ENCODE results near the gene KRT1. TPM values are rescaled to one million over a fixed set of nuclear protein-coding genes. Genes with fewer than 3 reads are reported as not detected.

The KRT1 gene
- total and polyA plus RNA-seq, 7 donors = not detected

- no peak for DNase-seq
- H3K36me3 ChIP-seq = no peaks in the 10 kb centered on the region
- no peak for TF ChIP-seq POLR2A (IDR thresholded peaks at IDR 0.05)
- no peak for TF ChIP-seq CTCF (IDR thresholded peaks at IDR 0.05)
- no peak for TF ChIP-seq EP300 (IDR thresholded peaks at IDR 0.05)
- TF ChIP-seq POLR2AphosphoS5 (IDR thresholded peaks at IDR 0.05) = no peak
- H3K27me3 ChIP-seq = no peaks in the 10 kb centered on the region
- no peaks in the 10 kb centered on the region for H3K9me3 ChIP-seq
- no peak overlapping the region for H3K27ac ChIP-seq
- intact Hi-C loops (cut with DNase I) = no loop called here
- no peak overlapping the region for H3K4me3 ChIP-seq
- 89 to 94% methylated on average over 7 of the region's 7 CpGs for WGBS, 2 donors
- H3K4me1 ChIP-seq = peaks cover 0 to 9% (median 5%) of the 10 kb centered on the region in 4 donors
These were observed 4.0 kb downstream of the KRT1 start for GRCh38 chr12:52676163-52676562.

GRCh38 chr12:52675301-52675701, 4.9 kb downstream of the KRT1 start:
- Histone ChIP-seq H3K4me1 (peaks cover 0 to 9% (median 5%) of the 10 kb centered on the region in 4 donors), H3K27me3 (no peaks in the 10 kb centered on the region), H3K36me3 (no peaks in the 10 kb centered on the region), H3K4me3 (no peak overlapping the region), H3K9me3 (no peaks in the 10 kb centered on the region), H3K27ac (no peak overlapping the region)
- intact Hi-C loops (cut with DNase I) = no loop called here
- no peak for DNase-seq
- 94 to 96% methylated on average over 28 of the region's 28 CpGs for WGBS, 2 donors
- TF ChIP-seq EP300 (IDR thresholded peaks at IDR 0.05) (no peak), POLR2A (IDR thresholded peaks at IDR 0.05) (no peak), POLR2AphosphoS5 (IDR thresholded peaks at IDR 0.05) (no peak), CTCF (IDR thresholded peaks at IDR 0.05) (no peak)

- H3K4me3 ChIP-seq = no peak overlapping the region
- peaks cover 0 to 9% (median 5%) of the 10 kb centered on the region in 4 donors for H3K4me1 ChIP-seq
- H3K27ac ChIP-seq = no peak overlapping the region
- TF ChIP-seq POLR2A (IDR thresholded peaks at IDR 0.05) = no peak
- no peak for TF ChIP-seq POLR2AphosphoS5 (IDR thresholded peaks at IDR 0.05)
- TF ChIP-seq CTCF (IDR thresholded peaks at IDR 0.05) = no peak
- TF ChIP-seq EP300 (IDR thresholded peaks at IDR 0.05) = no peak
- no peaks in the 10 kb centered on the region for H3K9me3 ChIP-seq
- no peaks in the 10 kb centered on the region for H3K36me3 ChIP-seq
- no peaks in the 10 kb centered on the region for H3K27me3 ChIP-seq
- DNase-seq = no peak
- intact Hi-C loops (cut with DNase I) = no loop called here
- WGBS, 2 donors = 78 to 90% methylated on average over 4 of the region's 4 CpGs
These were observed 5.8 kb downstream of the KRT1 start for GRCh38 chr12:52674433-52674775.

GRCh38 chr12:52673713-52674432, 6.3 kb downstream of the KRT1 start:
- H3K27me3 ChIP-seq = no peaks in the 10 kb centered on the region
- intact Hi-C loops (cut with DNase I) = no loop called here
- TF ChIP-seq POLR2A (IDR thresholded peaks at IDR 0.05) (no peak), CTCF (IDR thresholded peaks at IDR 0.05) (no peak), POLR2AphosphoS5 (IDR thresholded peaks at IDR 0.05) (no peak), EP300 (IDR thresholded peaks at IDR 0.05) (no peak)

GRCh38 chr12:52673217-52673616, 7.0 kb downstream of the KRT1 start:
- no peak overlapping the region for H3K4me3 ChIP-seq
- no peaks in the 10 kb centered on the region for H3K9me3 ChIP-seq
- no peaks in the 10 kb centered on the region for H3K36me3 ChIP-seq
- 65 to 69% methylated on average over 5 of the region's 5 CpGs for WGBS, 2 donors
- TF ChIP-seq EP300 (IDR thresholded peaks at IDR 0.05) = no peak
- no peak for TF ChIP-seq POLR2A (IDR thresholded peaks at IDR 0.05)
- TF ChIP-seq POLR2AphosphoS5 (IDR thresholded peaks at IDR 0.05) = no peak
- no peak for TF ChIP-seq CTCF (IDR thresholded peaks at IDR 0.05)
- H3K27ac ChIP-seq = no peak overlapping the region
- DNase-seq = no peak
- H3K4me1 ChIP-seq = peaks cover 0 to 9% (median 5%) of the 10 kb centered on the region in 4 donors
- intact Hi-C loops (cut with DNase I) = no loop called here
- no peaks in the 10 kb centered on the region for H3K27me3 ChIP-seq

More at GRCh38 chr12:52673713-52674432, 6.3 kb downstream of the KRT1 start:
- no peaks in the 10 kb centered on the region for H3K36me3 ChIP-seq
- H3K9me3 ChIP-seq = no peaks in the 10 kb centered on the region
- peaks cover 0 to 9% (median 5%) of the 10 kb centered on the region in 4 donors for H3K4me1 ChIP-seq
- 62 to 70% methylated on average over 3 of the region's 3 CpGs for WGBS, 2 donors
- no peak overlapping the region for H3K27ac ChIP-seq
- DNase-seq = no peak
- no peak overlapping the region for H3K4me3 ChIP-seq
